H1 (cell line): Measurements from ENCODE around the gene GPR137. TPM values are rescaled to one million over a fixed set of nuclear protein-coding genes. Genes with fewer than 3 reads are reported as not detected.

ENCODE experiments used
- CTCF ChIA-PET: fragments of 300-600 bp; sonication (Branson Sonifier 250); formaldehyde crosslinking; loops from one replicate; lab custom pipeline; 2021; ENCODE audit not compliant: partially characterized antibody; lab: Charles Lee
- POLR2A ChIA-PET: fragments of 300-600 bp; sonication (Branson Sonifier 250); formaldehyde crosslinking; loops from one replicate; lab custom pipeline; 2021; ENCODE audit warnings: inconsistent platforms; ENCODE audit not compliant: partially characterized antibody; lab: Charles Lee
- DNase-seq, 2 experiments: peaks; one replicate each; pipeline versions ENCODE4 v3.0.0 to v3.0.0-alpha.2; 2010 to 2022; ENCODE audit warnings: low spot score in 2 of 2, low read depth in 1 of 2, mixed read lengths in 1 of 2
- FAIRE-seq: peaks from 2 replicates; lab custom pipeline; 2011; peaks lifted over from hg19 to GRCh38; lab: Jason Lieb, UNC
- H2AFZ ChIP-seq: 2 replicates; pipeline ENCODE4 v1.8.1; 2012; ENCODE audit warnings: low read length, inconsistent platforms
- H2AK5ac ChIP-seq: 2 replicates; pipeline ENCODE4 v1.6.1; 2013; ENCODE audit warnings: low read depth, low read length
- H2BK120ac ChIP-seq: replicated peaks from 2 replicates; pipeline ENCODE3; 2013; ENCODE audit warnings: low read depth, low read length, inconsistent platforms
- H2BK12ac ChIP-seq: 2 replicates; pipeline ENCODE4 v1.6.1; 2013; ENCODE audit warnings: low read depth, low read length
- H2BK15ac ChIP-seq: 2 replicates; pipeline ENCODE4 v1.6.1; 2013; ENCODE audit warnings: low read length
- H2BK20ac ChIP-seq: 2 replicates; pipeline ENCODE4 v1.6.1; 2013; ENCODE audit warnings: low read length
- H2BK5ac ChIP-seq: 2 replicates; pipeline ENCODE4 v1.6.1; 2013; ENCODE audit warnings: low read depth, low read length
- H3K14ac ChIP-seq: 2 replicates; pipeline ENCODE4 v1.6.1; 2013; ENCODE audit warnings: inconsistent platforms; ENCODE audit not compliant: insufficient read length
- H3K18ac ChIP-seq: 2 replicates; pipeline ENCODE4 v1.6.1; 2013; ENCODE audit warnings: low read length; ENCODE audit errors: extremely low read depth
- H3K23ac ChIP-seq: 2 replicates; pipeline ENCODE4 v1.6.1; 2013; ENCODE audit warnings: inconsistent platforms; ENCODE audit not compliant: insufficient read length
- H3K23me2 ChIP-seq: 2 replicates; pipeline ENCODE4 v1.6.1; 2013; ENCODE audit warnings: low read depth, low read length
- H3K27ac ChIP-seq: 2 replicates; pipeline ENCODE4 v1.6.1; 2011; ENCODE audit warnings: low read depth, low read length, inconsistent platforms
- H3K27me3 ChIP-seq, 4 experiments: replicated peaks in 1 of 4; 1 replicate in 1 of 4; 2 replicates in 3 of 4; pipeline versions ENCODE4 v1.6.1 to v1.8.1; 2011 to 2013; ENCODE audit warnings: low read length in 3 of 4, mild to moderate bottlenecking in 3 of 4, inconsistent platforms in 2 of 4, mixed read lengths in 2 of 4, moderate library complexity in 1 of 4; ENCODE audit not compliant: control insufficient read depth in 3 of 4, insufficient read depth in 3 of 4; ENCODE audit errors: extremely low read depth in 1 of 4
- H3K36me3 ChIP-seq, 4 experiments: 2 replicates each; pipeline versions ENCODE4 v1.6.1 to v1.8.1; 2011 to 2013; ENCODE audit warnings: mild to moderate bottlenecking in 4 of 4, low read length in 3 of 4, moderate library complexity in 2 of 4, control low read depth in 1 of 4, inconsistent platforms in 1 of 4; ENCODE audit not compliant: insufficient read depth in 4 of 4, control insufficient read depth in 2 of 4
- H3K4ac ChIP-seq: replicated peaks from 2 replicates; pipeline ENCODE3; 2013; ENCODE audit warnings: low read length, low read depth, mixed read lengths, inconsistent platforms; ENCODE audit not compliant: insufficient read length
- H3K4me1 ChIP-seq, 4 experiments: replicated peaks in 1 of 4; 1 replicate in 1 of 4; 2 replicates in 3 of 4; pipeline versions ENCODE4 v1.6.1 to v1.8.1; 2011 to 2013; ENCODE audit warnings: low read length in 3 of 4, inconsistent platforms in 2 of 4, mixed read lengths in 1 of 4; ENCODE audit not compliant: insufficient read depth in 4 of 4, control insufficient read depth in 3 of 4
- H3K4me2 ChIP-seq, 2 experiments: 2 replicates each; pipeline versions ENCODE4 v1.6.1 to v1.8.1; 2011 to 2013; ENCODE audit warnings: low read depth in 2 of 2, low read length in 2 of 2, control low read depth in 1 of 2, inconsistent platforms in 1 of 2, mild to moderate bottlenecking in 1 of 2; ENCODE audit not compliant: insufficient read depth in 1 of 2
- H3K4me3 ChIP-seq, 4 experiments: fragments of 200-600, 300-600 bp in 1 of 4; sonication (generic), shearing (Covaris generic), sonication (Bioruptor Twin) in 1 of 4; 2 replicates each; pipeline versions ENCODE4 v1.5.1 to v1.8.1; 2011 to 2016; ENCODE audit warnings: low read length in 4 of 4, low read depth in 3 of 4, control low read depth in 2 of 4, inconsistent platforms in 2 of 4, mild to moderate bottlenecking in 2 of 4, mixed read lengths in 1 of 4, moderate library complexity in 1 of 4; ENCODE audit not compliant: insufficient read depth in 2 of 4; ENCODE audit errors: extremely low read depth in 1 of 4
- H3K56ac ChIP-seq: replicated peaks from 2 replicates; pipeline ENCODE3; 2013; ENCODE audit warnings: low read depth, mild to moderate bottlenecking, mixed read lengths, low read length, inconsistent platforms; ENCODE audit not compliant: insufficient read length
- H3K79me1 ChIP-seq: 2 replicates; pipeline ENCODE4 v1.6.1; 2013; ENCODE audit warnings: low read depth, low read length, control low read depth
- H3K79me2 ChIP-seq, 2 experiments: 2 replicates each; pipeline versions ENCODE4 v1.6.1 to v1.8.1; 2012 to 2013; ENCODE audit warnings: low read length in 2 of 2, mild to moderate bottlenecking in 2 of 2, inconsistent platforms in 1 of 2; ENCODE audit not compliant: insufficient read depth in 2 of 2, control insufficient read depth in 1 of 2
- H3K9ac ChIP-seq, 4 experiments: replicated peaks in 1 of 4; 1 replicate in 1 of 4; 2 replicates in 3 of 4; pipeline versions ENCODE4 v1.6.1 to v1.8.1; 2011 to 2013; ENCODE audit warnings: low read depth in 3 of 4, low read length in 3 of 4, control low read depth in 2 of 4, mild to moderate bottlenecking in 2 of 4, moderate library complexity in 2 of 4, inconsistent platforms in 1 of 4; ENCODE audit errors: extremely low read depth in 1 of 4
- H3K9me3 ChIP-seq, 2 experiments: 2 replicates each; pipeline versions ENCODE4 v1.6.1 to v1.8.1; 2012 to 2013; ENCODE audit warnings: mild to moderate bottlenecking in 2 of 2, moderate library complexity in 2 of 2, control low read depth in 1 of 2, inconsistent platforms in 1 of 2, low read depth in 1 of 2, low read length in 1 of 2, mixed read lengths in 1 of 2; ENCODE audit not compliant: insufficient read depth in 2 of 2
- H4K20me1 ChIP-seq, 2 experiments: replicated peaks in 1 of 2; 2 replicates each; pipeline versions ENCODE3 to v1.8.1; 2011 to 2013; ENCODE audit warnings: inconsistent platforms in 2 of 2, low read length in 2 of 2, mild to moderate bottlenecking in 1 of 2; ENCODE audit not compliant: insufficient read depth in 2 of 2, control insufficient read depth in 1 of 2
- H4K5ac ChIP-seq: 2 replicates; pipeline ENCODE4 v1.6.1; 2013; ENCODE audit warnings: low read length, low read depth, mixed read lengths, inconsistent platforms; ENCODE audit not compliant: insufficient read length
- H4K8ac ChIP-seq: 2 replicates; pipeline ENCODE4 v1.8.0; 2013; ENCODE audit warnings: mild to moderate bottlenecking, moderate library complexity, low read length, inconsistent platforms; ENCODE audit not compliant: insufficient read depth; ENCODE audit errors: extremely low read depth
- H4K91ac ChIP-seq: replicated peaks from 2 replicates; pipeline ENCODE3; 2013; ENCODE audit warnings: low read length, mixed read lengths, inconsistent platforms; ENCODE audit not compliant: insufficient read length
- CHD2 ChIP-seq: IDR thresholded peaks from 2 replicates; pipeline ENCODE4 v1.6.1; 2012; ENCODE audit warnings: low read length, improper control_type of control experiment
- EZH2 ChIP-seq: fragments of 200-600 bp; sonication (generic); IDR thresholded peaks from 2 replicates; pipeline ENCODE4 v1.7.1; 2012; ENCODE audit warnings: low read depth, mild to moderate bottlenecking, moderate library complexity, low read length, inconsistent platforms; ENCODE audit not compliant: severe bottlenecking
- HDAC2 ChIP-seq, 2 experiments: fragments of 300-600 bp in 1 of 2; sonication (generic) in 1 of 2; IDR thresholded peaks; 2 replicates each; pipeline ENCODE4 v1.6.1; 2011 to 2012; ENCODE audit warnings: low read depth in 2 of 2, low read length in 2 of 2, mild to moderate bottlenecking in 2 of 2, moderate library complexity in 2 of 2, borderline replicate concordance in 1 of 2, inconsistent platforms in 1 of 2
- HDAC6 ChIP-seq: IDR thresholded peaks from one replicate; pipeline ENCODE4 v1.7.1; 2012; ENCODE audit warnings: low read depth, mild to moderate bottlenecking, inconsistent platforms, low read length, moderate library complexity
- MAX ChIP-seq: IDR thresholded peaks from 2 replicates; pipeline ENCODE4 v1.6.1; 2012; ENCODE audit warnings: inconsistent platforms
- SUZ12 ChIP-seq: fragments of 200-600 bp; sonication (generic); IDR thresholded peaks from 2 replicates; pipeline ENCODE4 v1.6.1; 2012; ENCODE audit warnings: mild to moderate bottlenecking, inconsistent platforms, low read length, moderate library complexity, mixed read lengths
- TAF1 ChIP-seq: IDR thresholded peaks from 2 replicates; pipeline ENCODE4 v1.6.1; 2011; ENCODE audit warnings: mild to moderate bottlenecking, low read depth, low read length
- TAF7 ChIP-seq: optimal IDR thresholded peaks from 2 replicates; pipeline ENCODE3; 2011; ENCODE audit warnings: low read depth, mild to moderate bottlenecking, inconsistent platforms, low read length, moderate library complexity, borderline replicate concordance
- WGBS, 2 experiments: shearing (Covaris generic) in 1 of 2; methylation state at CpG; one replicate each; pipeline versions ENCODE4 v1.1.6 to v1.1.7; 2013 to 2015; ENCODE audit warnings: low lambda C conversion rate in 2 of 2, mixed read lengths in 2 of 2, inconsistent platforms in 1 of 2, low coverage in 1 of 2, missing lambda C conversion rate in 1 of 2; ENCODE audit not compliant: insufficient replicate concordance in 2 of 2, insufficient coverage in 1 of 2, insufficient read length in 1 of 2; ENCODE audit errors: extremely low coverage in 1 of 2, missing lambda C conversion rate in 1 of 2; 5-methylcytosine and 5-hydroxymethylcytosine counted together
- polyA plus RNA-seq, 7 experiments: library from polyadenylated mRNA; depleted of rRNA in 3 of 7; stranded (reverse) in 5 of 7; unstranded in 2 of 7; fragments of >200 nt in 5 of 7; fragments of 200-250 nt in 2 of 7; gene quantifications; 1 replicate in 5 of 7; 2 replicates in 1 of 7; 4 replicates in 1 of 7; pipeline versions ENCODE4 v1.2.1 to v1.2.3, GENCODE V29; 2011 to 2013; ENCODE audit warnings: missing spikeins in 2 of 7, mixed read lengths in 2 of 7
- total RNA-seq: library from RNA; stranded (reverse); fragmentation: NEBNext Ultra II Directional; extraction: Animal tissue kit (Norgen Biotek cat#: 25700); gene quantifications from 2 replicates; pipeline ENCODE4 v1.2.1, GENCODE V29; 2021

Gene GPR137
- total and polyA plus RNA-seq, 2 of the 8 experiments (the other 6 are each of a cell fraction or from before 2014, with no cell fraction given) = 36.2 to 37.8 TPM

GRCh38 chr11:64291262-64291751 lies 5.7 kb downstream of the GPR137 start, which contains the start of gene KCNK4:
TSS of gene KCNK4 (plus strand) at chr11:64291302. CDS start at chr11:64293019, 1,717 bp downstream.
- Histone ChIP-seq H3K23ac (no peak within 1 kb of the TSS), H3K4me2 (peak within 1 kb of the TSS; percentile 20 to 88), H3K9me3 (no peaks in the 10 kb centered on the region), H2BK5ac (no peak within 1 kb of the TSS), H3K23me2 (peaks cover 5% of the 10 kb centered on the region; the same call in 1 of the 2 replicates), H3K79me2 (no peaks in the 10 kb centered on the region), H4K91ac (no peak within 1 kb of the TSS), H3K27me3 (peaks cover 58 to 73% (median 71%) of the 10 kb centered on the region in 4 experiments), H2BK15ac (no peak within 1 kb of the TSS), H3K4me3 (peak within 1 kb of the TSS; percentile 21 to 64 (median 34)), H4K8ac (no peak within 1 kb of the TSS; the same call in 1 of the 2 replicates), H3K18ac (no peak within 1 kb of the TSS), H3K27ac (no peak within 1 kb of the TSS), H3K9ac (no peak within 1 kb of the TSS), H3K14ac (no peak within 1 kb of the TSS), H2BK20ac (no peak within 1 kb of the TSS), H2AFZ (peak within 1 kb of the TSS; percentile 18; the same call in 1 of the 2 replicates), H2BK12ac (0 out of 2 replicates have a peak within 1 kb of the TSS, but pooled peaks have one; percentile 23), H4K5ac (no peak within 1 kb of the TSS), H2BK120ac (no peak within 1 kb of the TSS), H3K36me3 (peaks cover 0 to 9% (median 0%) of the 10 kb centered on the region in 4 experiments; a peak in 1 of 8 replicates), H3K4ac (no peak within 1 kb of the TSS), H2AK5ac (no peak within 1 kb of the TSS), H3K56ac (no peak within 1 kb of the TSS), H3K79me1 (no peaks in the 10 kb centered on the region), H4K20me1 (peaks cover 5 to 25% of the 10 kb centered on the region in 2 experiments), H3K4me1 (peaks cover 0 to 9% (median 2%) of the 10 kb centered on the region in 4 experiments; a peak in 5 of 7 replicates)
- TF ChIP-seq HDAC2 (IDR thresholded peaks at IDR 0.05; ENCODE audit: borderline replicate concordance in 1 of 2, low read depth in 2 of 2, low read length in 2 of 2) (no peak), CHD2 (no peak), HDAC6 (no peak), TAF1 (no peak), EZH2 (peak; percentile 63), TAF7 (no peak), MAX (no peak), SUZ12 (peak; percentile 30; the same call in 1 of the 2 replicates)
- ChIA-PET POLR2A (interaction anchor here (1.1 to 2.8 kb wide), 4 partner anchors 14 to 43 kb away, joined by 3 to 10 read pairs (median 5); no protein-coding TSS in a partner anchor), CTCF (interaction anchor here (0.8 to 11.4 kb wide), 4 partner anchors 11 to 211 kb away, joined by 3 to 134 read pairs (median 6); partner anchors contain the start of genes CATSPERZ, ESRRA, NUDT22 and TRPT1)
- no peak for FAIRE-seq
- DNase-seq = peak in 1 of 2 experiments; percentile 73
- WGBS, 2 experiments = 6% methylated on average over 8 of the region's 45 CpGs; no CpG with 5 or more reads in 1 of the 2 experiments
